Left lobe of liver (tissue), 2 donors: Measurements from ENCODE around the gene INPP5A. TPM values are rescaled to one million over a fixed set of nuclear protein-coding genes. Genes with fewer than 3 reads are reported as not detected.

ENCODE experiments used
- ATAC-seq: fragments of 200-7000 bp; cut with Tn5 transposase; one replicate; pipeline ENCODE4 v1.9.1; 2020; ENCODE audit warnings: mild to moderate bottlenecking, moderate library complexity
- DNase-seq: peaks from one replicate; pipeline ENCODE4 v3.0.0-alpha.2; 2020; ENCODE audit warnings: low spot score
- total RNA-seq: library from RNA; stranded (reverse); gene quantifications from one replicate; pipeline ENCODE4 v1.2.1, GENCODE V29; 2021
- donor health status: DM: no; HTN: no; CAD: no; lungs with moderate emphysema.
- donor health status: DM: no; HTN: yes; CAD: no.

The INPP5A gene
- total RNA-seq, 1 donor from 2014 or later = 18.3 TPM

GRCh38 chr10:132624061-132624846, 86.7 kb downstream of the INPP5A start:
- no peak for ATAC-seq
- peak; percentile 41 for DNase-seq

DNA sequence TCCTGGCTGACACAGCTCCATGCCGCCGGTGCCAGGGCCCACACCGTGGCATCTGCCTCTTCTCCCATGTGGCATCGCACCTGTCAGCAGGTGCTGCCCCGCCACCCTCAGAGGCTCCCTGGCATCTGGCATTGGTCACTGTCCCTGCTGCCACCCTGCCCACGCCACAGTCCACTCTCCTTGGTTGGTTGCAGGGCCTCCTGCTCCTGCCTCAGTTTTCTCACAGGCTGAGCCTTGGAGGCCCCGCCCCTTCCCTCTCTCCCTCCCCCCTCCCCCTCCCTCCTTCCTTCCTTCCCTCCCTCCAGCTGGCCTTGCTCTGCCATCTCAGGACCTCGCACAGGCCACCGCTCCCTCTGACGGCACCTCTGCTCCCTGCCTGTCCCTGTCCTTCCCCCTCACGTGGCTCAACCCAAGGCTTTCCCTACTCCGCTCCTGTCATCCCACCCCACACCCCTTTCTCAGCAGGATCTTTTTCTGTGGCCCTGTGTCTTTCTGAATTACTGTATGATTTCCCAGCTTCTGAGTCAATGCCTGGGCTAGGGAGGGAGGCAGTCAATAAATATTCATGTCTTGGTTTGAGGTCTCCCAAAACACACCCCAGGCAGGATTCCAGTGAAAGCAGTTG, 87.4 kb downstream of the INPP5A start:
- DNase-seq (no peak), ATAC-seq (peak; percentile 37)

DNA sequence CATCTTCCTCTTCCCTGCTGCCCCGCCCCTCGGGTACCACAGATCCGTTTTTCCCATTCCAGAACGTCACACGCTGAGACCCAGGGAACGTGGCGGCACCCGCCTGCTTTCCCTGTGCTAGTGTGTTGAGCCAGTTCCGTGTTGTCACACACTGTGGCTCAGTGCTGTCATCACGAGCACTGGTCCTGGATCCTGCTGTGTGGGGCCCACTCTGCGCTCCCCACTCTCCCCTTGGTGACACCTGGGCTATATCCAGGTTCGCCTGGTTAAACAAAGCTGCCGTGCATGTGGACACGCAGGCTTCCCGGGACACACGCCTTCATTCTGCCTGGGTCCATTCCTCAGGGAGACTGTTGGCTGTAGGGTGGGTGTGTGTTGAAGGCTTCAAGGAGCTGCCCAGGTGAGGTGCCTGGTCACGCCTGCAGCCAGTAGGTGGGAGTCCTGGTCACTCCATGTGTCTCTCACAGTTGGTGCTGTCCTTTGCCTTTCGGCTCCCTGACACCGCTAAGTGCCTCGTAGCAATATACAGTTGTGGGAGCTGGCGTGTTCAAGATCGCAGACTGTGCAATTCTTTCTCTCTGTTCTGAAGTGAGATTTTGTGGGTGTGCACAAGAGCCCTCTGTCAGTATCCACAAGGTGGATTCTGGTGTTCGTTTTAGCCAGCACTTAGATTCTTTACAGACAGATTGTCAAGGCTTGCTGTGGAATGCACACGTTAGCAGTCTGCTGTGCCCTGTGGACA, 88.6 kb downstream of the INPP5A start:
- DNase-seq = no peak

GRCh38 chr10:132626761-132627665, 89.4 kb downstream of the INPP5A start:
- ATAC-seq = no peak
- no peak for DNase-seq

More for the DNA sequence above, 88.6 kb downstream of the INPP5A start:
- no peak for ATAC-seq

GRCh38 chr10:132627666-132628531, 90.3 kb downstream of the INPP5A start:
- DNase-seq = no peak
- ATAC-seq = peak; percentile 8

GRCh38 chr10:132628966-132629900, 91.6 kb downstream of the INPP5A start:
- ATAC-seq (no peak), DNase-seq (no peak)

DNA sequence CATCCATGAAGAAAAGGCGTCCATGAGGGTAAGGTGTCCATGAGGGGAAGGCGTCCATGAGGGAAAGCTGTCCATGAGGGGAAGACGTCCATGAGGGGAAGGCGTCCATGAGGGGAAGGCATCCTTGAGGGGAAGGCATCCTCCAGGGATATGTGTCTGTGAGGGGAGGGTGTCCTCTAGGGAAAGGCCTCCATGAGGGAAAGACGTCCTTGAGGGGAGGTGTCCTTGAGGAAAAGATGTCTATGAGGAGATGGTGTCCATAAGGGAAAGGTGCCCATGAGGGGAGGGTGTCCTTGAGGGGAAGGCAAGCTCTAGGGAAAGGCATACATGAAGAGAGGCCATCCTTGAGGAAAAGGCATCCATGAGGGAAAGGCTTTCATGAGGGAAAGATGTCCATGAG, 92.6 kb downstream of the INPP5A start:
- ATAC-seq (no peak), DNase-seq (no peak)

DNA sequence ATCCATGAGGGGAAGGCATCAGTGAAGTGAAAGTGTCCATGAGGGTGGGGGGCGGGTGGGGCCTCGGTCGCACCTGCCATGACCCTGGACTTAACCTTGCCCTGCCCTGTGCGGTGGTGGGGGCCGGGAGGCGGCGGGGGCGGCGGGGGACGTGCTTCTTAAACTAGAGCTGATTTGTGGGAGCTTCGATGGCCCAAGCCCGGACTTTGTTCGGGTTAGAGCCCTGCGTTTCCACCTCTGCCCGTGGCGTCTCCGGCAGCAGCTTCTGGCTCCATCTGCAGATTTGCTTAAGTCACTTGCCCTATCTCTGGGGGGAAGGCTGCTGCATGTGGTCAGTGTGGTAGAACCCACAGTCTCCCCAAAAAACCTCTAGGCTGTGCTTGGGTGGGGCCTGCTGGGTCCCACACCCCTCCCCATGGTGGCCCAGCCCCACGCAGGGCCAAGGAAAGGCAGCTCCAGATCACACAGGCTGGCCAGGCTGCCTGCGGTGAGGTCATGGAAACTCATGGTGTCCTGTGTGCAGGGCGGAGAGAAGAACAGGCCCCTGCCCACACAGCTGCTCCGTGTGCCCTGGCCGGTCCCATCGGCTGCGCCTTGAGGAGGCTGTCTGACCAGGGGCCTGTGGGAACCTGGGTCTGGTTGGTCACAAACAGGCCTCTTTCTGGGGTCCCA, 93.2 kb downstream of the INPP5A start:
- DNase-seq (no peak), ATAC-seq (peak; percentile 36)

GRCh38 chr10:132631338-132631735, 93.8 kb downstream of the INPP5A start:
- ATAC-seq = peak; percentile 62
- DNase-seq = no peak

DNA sequence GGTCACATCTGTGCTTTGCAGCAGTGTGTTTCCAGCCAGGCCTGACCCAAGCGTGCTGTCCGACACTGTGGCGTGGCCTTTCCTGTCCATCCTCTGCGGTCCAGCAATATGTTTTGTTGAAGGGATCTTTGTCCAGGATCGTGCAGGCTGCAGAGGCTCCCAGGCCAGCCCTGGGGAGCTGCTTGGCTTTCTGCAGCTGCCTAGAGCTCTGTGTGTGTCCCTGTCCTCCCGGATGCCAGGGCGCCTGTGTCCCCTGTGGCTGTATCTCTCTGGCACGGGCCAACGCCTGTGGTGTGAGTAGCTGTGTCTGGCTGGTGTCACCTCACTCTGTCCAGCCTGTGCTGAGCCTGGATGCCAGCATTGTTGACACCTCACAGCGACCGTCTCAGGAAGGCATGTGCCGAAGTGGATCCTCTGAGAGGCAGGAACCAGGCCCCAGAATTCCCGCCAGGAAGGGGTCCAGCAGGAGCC, 94.5 kb downstream of the INPP5A start:
- DNase-seq (no peak), ATAC-seq (no peak)

DNA sequence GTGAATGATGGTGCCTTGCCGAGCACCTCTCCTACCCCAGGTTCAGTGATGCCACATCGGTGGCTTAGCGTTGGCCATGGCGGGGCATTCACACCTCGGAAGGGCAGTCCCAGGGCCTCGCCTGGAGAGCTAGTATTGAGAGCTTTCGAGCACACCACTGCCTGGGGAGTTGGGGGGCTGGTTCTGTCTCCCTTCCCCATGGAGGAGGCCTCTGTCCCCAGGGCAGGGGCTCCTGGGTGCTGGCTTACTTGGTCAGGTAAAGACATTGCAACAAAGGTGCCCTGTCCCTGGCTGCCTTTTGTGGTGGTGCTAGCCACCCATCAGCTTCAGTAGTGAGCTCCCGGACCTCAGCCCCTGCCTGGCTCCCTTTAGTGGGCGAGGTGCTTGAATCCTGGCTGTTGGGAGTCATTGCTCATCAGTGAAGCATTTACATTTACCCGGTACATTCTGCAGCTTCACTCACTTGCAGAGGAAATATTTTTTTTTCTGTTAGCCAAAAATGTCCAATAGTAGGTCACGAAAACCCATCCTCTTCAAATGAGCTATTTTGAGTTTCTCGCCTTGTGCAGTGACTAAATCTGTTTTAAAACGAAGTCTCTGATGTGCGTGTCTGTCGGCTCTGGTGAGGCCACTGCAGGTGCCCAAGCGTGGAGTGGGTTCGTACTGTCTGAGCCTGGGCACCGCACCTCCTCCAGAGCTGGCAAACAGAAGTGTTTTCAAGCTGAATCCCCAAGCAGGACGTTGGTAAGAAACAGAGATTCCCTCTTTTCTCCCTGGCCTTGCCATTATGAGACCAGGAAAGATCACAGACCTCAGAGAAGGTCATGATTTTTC, 95.5 kb downstream of the INPP5A start:
- DNase-seq (no peak), ATAC-seq (no peak)

- DNase-seq (no peak), ATAC-seq (no peak)
These were observed 96.8 kb downstream of the INPP5A start for GRCh38 chr10:132634241-132634946.

GRCh38 chr10:132634947-132635271, 97.3 kb downstream of the INPP5A start:
- no peak for DNase-seq
- no peak for ATAC-seq

GRCh38 chr10:132636358-132636757, 98.8 kb downstream of the INPP5A start:
- ATAC-seq = no peak
- no peak for DNase-seq

- ATAC-seq = peak; percentile 85
- DNase-seq = peak; percentile 39
These were observed 100.0 kb downstream of the INPP5A start for GRCh38 chr10:132637477-132638129.

- DNase-seq = peak; percentile 37
- peak; percentile 13 for ATAC-seq
These were observed 100.5 kb downstream of the INPP5A start for GRCh38 chr10:132638130-132638515.
